Fibroblast of lung (primary cell): ENCODE measurements around the gene GOLGA6L22. TPM values are rescaled to one million over a fixed set of nuclear protein-coding genes. Genes with fewer than 3 reads are reported as not detected.
"Not testable (repeated sequence)": the region's sequence is repeated elsewhere in the genome, so short reads cannot be mapped to it uniquely, and the experiment has no call there.

Experiments
- DNase-seq, 2 donors: peaks; one replicate each; pipeline versions ENCODE4 v3.0.0 to v3.0.0-alpha.2; 2010; ENCODE audit warnings: low read depth in 2 of 2
- H2AFZ ChIP-seq: 2 replicates; pipeline ENCODE4 v1.5.1; 2012; ENCODE audit warnings: low read length, control low read depth, inconsistent platforms
- H3K27ac ChIP-seq: 2 replicates; pipeline ENCODE4 v1.5.1; 2011; ENCODE audit warnings: low read length, control low read depth; ENCODE audit not compliant: insufficient read depth
- H3K27me3 ChIP-seq: 2 replicates; pipeline ENCODE4 v1.5.1; 2011; ENCODE audit warnings: mild to moderate bottlenecking, low read length; ENCODE audit not compliant: control insufficient read depth, insufficient read depth
- H3K36me3 ChIP-seq: 2 replicates; pipeline ENCODE4 v1.5.1; 2011; ENCODE audit warnings: low read length; ENCODE audit not compliant: control insufficient read depth, insufficient read depth
- H3K4me1 ChIP-seq: 2 replicates; pipeline ENCODE4 v1.5.1; 2011; ENCODE audit warnings: low read length; ENCODE audit not compliant: control insufficient read depth, insufficient read depth; ENCODE audit errors: extremely low read depth
- H3K4me2 ChIP-seq: 2 replicates; pipeline ENCODE4 v1.5.1; 2011; ENCODE audit warnings: low read length, control low read depth; ENCODE audit not compliant: insufficient read depth; ENCODE audit errors: extremely low read depth
- H3K4me3 ChIP-seq, 4 experiments: fragments of 200-600 bp in 1 of 4; sonication (generic) in 1 of 4; replicated peaks in 1 of 4; 2 replicates each; pipeline ENCODE4 v1.5.1; 2011 to 2016; ENCODE audit warnings: low read length in 4 of 4, low read depth in 3 of 4, mild to moderate bottlenecking in 3 of 4, control low read depth in 2 of 4, inconsistent platforms in 1 of 4, mixed read lengths in 1 of 4; ENCODE audit not compliant: insufficient read depth in 1 of 4; ENCODE audit errors: control extremely low read depth in 1 of 4
- H3K79me2 ChIP-seq: 2 replicates; pipeline ENCODE4 v1.5.1; 2012; ENCODE audit warnings: mild to moderate bottlenecking, low read length, inconsistent platforms; ENCODE audit not compliant: control insufficient read depth, insufficient read depth
- H3K9ac ChIP-seq: 2 replicates; pipeline ENCODE4 v1.5.1; 2011; ENCODE audit warnings: mild to moderate bottlenecking, low read length, control low read depth; ENCODE audit not compliant: insufficient read depth
- H3K9me3 ChIP-seq: 2 replicates; pipeline ENCODE4 v1.5.1; 2012; ENCODE audit warnings: low read depth, low read length; ENCODE audit not compliant: control insufficient read depth, insufficient read depth
- H4K20me1 ChIP-seq: 2 replicates; pipeline ENCODE4 v1.5.1; 2011; ENCODE audit warnings: low read length; ENCODE audit not compliant: control insufficient read depth, insufficient read depth; ENCODE audit errors: extremely low read depth
- polyA plus RNA-seq, 2 donors: library from polyadenylated mRNA; depleted of rRNA in 1 of 2; stranded (reverse) in 1 of 2; unstranded in 1 of 2; fragments of >200 nt; gene quantifications; 2 replicates each; pipeline ENCODE4 v1.2.1, GENCODE V29; 2011 to 2012; ENCODE audit warnings: missing spikeins in 1 of 2
- total RNA-seq: library from RNA; depleted of rRNA; stranded (reverse); fragments of >200 nt; gene quantifications from 2 replicates; pipeline ENCODE4 v1.2.1, GENCODE V29; 2014

The GOLGA6L22 gene
- total and polyA plus RNA-seq, 2 donors (not counting 1 experiment from before 2014, with no cell fraction given) = not detected

- not testable (repeated sequence) for H3K4me3 ChIP-seq, DNase-seq, H3K9ac ChIP-seq, H4K20me1 ChIP-seq, H3K9me3 ChIP-seq, H3K27ac ChIP-seq, H3K79me2 ChIP-seq, H3K4me2 ChIP-seq, H3K27me3 ChIP-seq, H3K36me3 ChIP-seq, H3K4me1 ChIP-seq, H2AFZ ChIP-seq
Observed at GRCh38 chr15:22516140-22516539, 57.4 kb downstream of the GOLGA6L22 start.
